HG03439 (cell line): ENCODE data around the gene OSBP2.

Source experiments
- ATAC-seq: cut with Tn5 transposase; IDR thresholded peaks from one replicate; pipeline ENCODE4 v1.9.1; 2021; ENCODE audit warnings: mild to moderate bottlenecking, moderate library complexity; ENCODE audit not compliant: unreplicated experiment

The OSBP2 gene, protein sequence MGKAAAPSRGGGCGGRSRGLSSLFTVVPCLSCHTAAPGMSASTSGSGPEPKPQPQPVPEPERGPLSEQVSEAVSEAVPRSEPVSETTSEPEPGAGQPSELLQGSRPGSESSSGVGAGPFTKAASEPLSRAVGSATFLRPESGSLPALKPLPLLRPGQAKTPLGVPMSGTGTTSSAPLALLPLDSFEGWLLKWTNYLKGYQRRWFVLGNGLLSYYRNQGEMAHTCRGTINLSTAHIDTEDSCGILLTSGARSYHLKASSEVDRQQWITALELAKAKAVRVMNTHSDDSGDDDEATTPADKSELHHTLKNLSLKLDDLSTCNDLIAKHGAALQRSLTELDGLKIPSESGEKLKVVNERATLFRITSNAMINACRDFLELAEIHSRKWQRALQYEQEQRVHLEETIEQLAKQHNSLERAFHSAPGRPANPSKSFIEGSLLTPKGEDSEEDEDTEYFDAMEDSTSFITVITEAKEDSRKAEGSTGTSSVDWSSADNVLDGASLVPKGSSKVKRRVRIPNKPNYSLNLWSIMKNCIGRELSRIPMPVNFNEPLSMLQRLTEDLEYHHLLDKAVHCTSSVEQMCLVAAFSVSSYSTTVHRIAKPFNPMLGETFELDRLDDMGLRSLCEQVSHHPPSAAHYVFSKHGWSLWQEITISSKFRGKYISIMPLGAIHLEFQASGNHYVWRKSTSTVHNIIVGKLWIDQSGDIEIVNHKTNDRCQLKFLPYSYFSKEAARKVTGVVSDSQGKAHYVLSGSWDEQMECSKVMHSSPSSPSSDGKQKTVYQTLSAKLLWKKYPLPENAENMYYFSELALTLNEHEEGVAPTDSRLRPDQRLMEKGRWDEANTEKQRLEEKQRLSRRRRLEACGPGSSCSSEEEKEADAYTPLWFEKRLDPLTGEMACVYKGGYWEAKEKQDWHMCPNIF

GRCh38 chr22:30694640-30695350, at the start of gene OSBP2:
Gene OSBP2 (plus strand): TSS chr22:30694874. CDS start chr22:30694910, 36 bp downstream.
- ATAC-seq: no peak

DNA sequence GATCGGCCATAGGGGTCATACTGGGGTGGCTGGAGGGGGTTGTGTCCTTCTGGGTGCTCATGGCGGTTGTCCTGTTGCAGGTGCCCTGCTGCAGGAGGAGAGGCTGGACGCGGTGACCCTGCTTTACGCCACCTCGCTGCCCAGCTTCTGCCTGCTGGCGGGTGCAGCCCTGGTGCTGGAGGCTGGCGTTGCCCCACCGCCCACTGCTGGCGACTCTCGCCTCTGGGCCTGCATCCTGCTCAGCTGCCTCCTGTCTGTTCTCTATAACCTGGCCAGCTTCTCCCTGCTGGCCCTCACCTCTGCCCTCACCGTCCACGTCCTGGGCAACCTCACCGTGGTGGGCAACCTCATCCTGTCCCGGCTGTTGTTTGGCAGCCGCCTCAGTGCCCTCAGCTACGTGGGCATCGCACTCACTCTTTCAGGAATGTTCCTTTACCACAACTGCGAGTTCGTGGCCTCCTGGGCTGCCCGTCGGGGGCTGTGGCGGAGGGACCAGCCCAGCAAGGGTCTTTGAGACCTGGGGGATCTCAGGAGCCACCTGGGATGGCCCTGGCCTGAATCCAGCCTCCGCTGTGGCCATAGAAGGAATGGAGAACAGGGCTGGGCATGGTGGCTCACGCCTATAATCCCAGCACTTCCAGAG, 48.0 kb upstream of the OSBP2 start:
- no peak for ATAC-seq

- no peak for ATAC-seq
Observed at GRCh38 chr22:30647536-30647935, 47.1 kb upstream of the OSBP2 start.

DNA sequence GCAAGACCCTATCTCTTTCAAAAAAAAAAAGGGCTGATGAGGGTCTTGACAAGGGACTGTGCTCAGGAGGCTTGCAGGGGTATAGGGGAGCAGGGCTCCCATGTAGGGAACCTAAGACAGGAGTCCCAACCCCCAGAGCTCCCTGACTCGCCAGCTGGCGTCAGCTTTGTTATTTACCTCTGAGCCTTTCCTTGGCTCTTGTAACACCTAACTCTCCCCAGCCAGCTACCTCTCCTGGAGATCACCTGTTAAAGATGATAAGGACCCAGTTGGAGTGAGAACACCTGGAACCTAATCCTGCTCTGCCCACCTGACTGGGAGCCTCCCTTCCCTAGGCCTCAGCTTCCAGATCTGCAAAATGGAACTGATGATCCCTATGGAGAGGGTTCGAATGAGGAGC, 45.8 kb upstream of the OSBP2 start:
- peak; percentile 20 for ATAC-seq

DNA sequence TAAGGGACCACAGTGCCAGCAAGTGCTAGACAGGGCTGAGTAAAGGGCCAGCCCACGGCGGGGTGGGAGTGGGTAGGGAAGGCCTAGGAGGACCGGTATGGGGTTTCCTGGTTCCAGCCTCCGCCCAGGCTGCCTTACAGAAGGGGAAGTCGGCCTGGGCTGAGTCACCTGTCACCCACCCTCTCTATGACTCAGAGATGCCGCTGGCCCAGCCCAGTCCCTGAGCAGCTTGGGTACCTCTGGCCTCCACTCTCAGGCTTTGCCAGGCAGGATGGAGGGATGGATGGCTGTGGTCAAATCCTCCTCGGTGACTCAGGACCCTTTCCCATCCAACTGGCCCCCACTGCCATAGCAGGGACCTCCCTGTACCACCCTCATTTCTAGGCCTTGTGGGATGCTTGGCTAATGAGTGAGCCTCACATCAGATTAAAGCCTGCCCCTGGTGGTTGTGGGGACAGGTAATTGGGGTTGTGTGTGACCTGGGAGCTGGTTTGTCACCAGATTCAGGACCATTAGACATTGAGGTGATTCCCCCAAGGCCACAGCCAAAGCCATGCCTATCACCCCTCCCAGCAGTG, 45.2 kb upstream of the OSBP2 start:
- peak; percentile 67 for ATAC-seq

DNA sequence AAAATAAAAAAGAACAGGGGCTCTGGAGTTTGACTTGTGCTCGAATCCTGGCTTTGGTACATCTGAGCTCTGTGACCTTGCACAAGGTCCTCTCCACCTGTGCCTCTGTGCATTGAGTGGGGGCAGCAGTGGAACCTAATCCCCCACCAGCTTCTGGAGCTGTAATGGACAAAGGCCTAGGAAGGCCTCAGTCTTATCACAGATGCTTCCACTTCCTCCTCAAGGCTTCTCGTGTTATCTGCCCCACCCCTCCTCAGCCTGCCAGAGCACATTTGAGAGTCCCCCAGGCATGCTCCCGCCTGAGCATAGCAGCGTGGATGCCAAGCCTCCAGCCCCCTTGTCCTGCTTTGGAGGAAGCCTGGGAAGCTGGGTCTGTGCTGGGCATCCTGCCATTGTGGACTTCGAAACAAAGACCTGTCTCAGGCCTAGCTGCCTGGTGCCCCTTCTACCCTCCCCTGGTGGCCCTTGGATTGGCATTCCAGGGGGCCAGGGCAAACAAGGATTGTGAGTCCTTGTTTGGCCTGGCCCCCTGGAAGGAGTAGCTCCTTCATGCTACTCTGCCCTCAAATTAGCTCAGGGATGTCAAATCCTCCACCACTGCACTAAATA, 44.1 kb upstream of the OSBP2 start:
- no peak for ATAC-seq

GRCh38 chr22:30652852-30653251, 41.8 kb upstream of the OSBP2 start:
- no peak for ATAC-seq

DNA sequence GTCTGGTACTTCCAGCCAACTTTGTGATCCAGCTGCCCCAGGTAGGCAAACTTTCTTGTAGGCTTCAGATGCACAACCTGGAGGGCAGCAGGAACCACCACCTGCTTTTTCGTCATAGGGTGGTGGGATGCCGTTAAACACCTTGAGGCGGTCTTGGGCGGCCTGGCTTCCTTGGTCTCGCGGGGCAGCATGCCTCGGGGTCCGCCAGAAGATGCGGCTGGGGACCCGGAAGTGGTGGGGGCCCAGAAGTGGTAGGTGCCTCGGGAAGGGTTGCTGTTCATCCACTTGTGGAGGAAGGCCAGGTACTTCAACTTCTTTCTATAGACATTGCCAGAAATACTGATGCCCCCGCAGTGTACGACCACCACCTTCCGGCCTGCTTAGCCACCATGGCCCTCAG, 40.3 kb upstream of the OSBP2 start:
- no peak for ATAC-seq

GRCh38 chr22:30655532-30655931, 39.1 kb upstream of the OSBP2 start:
- ATAC-seq: no peak

GRCh38 chr22:30662040-30662439, 32.6 kb upstream of the OSBP2 start:
- ATAC-seq: no peak

DNA sequence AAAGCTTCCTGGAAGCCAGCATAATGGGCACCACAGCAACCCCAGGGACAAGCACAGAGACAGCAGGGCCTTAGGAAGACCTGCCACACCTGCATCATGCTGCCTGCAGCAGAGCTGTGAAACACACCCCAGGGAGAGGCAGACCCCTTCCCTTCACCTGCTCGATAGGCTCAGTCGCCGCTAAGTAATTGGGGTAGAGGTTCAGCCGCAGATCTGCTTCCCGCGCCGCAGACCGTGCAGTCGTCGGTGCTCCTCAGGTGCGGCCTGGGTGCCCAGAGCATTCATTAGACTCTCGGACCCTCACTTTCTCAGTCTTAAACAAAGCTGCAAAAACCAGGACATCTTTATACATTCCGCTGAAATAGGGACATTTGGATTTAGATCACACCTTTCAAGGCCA, 29.9 kb upstream of the OSBP2 start:
- ATAC-seq: no peak

DNA sequence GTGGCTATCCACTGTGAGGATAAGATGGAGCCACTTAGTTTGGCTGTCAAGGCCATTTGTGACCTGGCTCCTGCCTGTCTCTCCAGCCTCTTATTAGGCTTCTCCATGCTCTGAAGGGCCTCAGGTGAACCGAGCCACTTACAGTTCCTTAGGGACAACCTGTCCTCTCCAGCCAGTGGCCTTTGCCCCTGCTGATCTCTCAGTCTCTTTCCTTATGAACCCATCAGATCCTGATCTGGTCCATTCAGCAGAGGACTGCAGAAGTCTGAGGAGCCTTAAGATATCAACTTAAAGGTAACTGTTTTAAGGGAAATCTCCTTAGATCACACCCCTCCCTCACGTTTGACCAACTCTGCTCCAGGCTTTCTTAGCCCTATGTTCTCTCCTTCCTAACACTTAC, 29.4 kb upstream of the OSBP2 start:
- no peak for ATAC-seq

- no peak for ATAC-seq
Observed at GRCh38 chr22:30665786-30666185, 28.9 kb upstream of the OSBP2 start.

GRCh38 chr22:30667107-30667493, 27.6 kb upstream of the OSBP2 start:
- no peak for ATAC-seq

GRCh38 chr22:30667494-30668385, 26.9 kb upstream of the OSBP2 start, which contains the start of gene DUSP18:
Gene DUSP18 (minus strand): TSS chr22:30667875. CDS start chr22:30664003, 3,872 bp downstream.
- peak; percentile 89 for ATAC-seq

GRCh38 chr22:30668386-30668710, 26.3 kb upstream of the OSBP2 start:
- ATAC-seq: no peak

GRCh38 chr22:30671071-30671470, 23.6 kb upstream of the OSBP2 start:
- ATAC-seq: no peak

- no peak for ATAC-seq
Observed at GRCh38 chr22:30673136-30673535, 21.5 kb upstream of the OSBP2 start.

DNA sequence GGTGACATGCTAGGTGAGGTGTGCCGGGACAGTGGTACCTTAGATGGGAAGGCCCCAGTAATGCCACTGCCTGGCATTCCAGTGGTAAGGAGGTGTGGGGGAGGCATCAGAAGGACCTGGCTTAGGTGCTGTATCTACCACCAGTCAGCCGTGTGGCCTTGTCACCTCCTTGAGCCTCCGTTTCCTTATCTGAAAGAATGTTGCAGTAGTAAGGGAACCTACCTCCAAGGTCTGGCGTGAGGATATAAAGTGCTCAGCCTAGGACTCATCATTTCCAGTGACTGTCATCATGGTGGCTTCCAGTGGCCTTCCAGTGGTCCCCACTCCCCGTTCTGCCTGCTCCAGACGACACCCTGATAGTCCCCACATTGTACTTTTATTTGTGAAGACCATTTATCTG, 20.2 kb upstream of the OSBP2 start:
- no peak for ATAC-seq
